Keratinocyte (primary cell): Measurements from ENCODE around the gene TRPM2.

ENCODE experiments used
- CTCF ChIP-seq, 3 experiments: IDR thresholded peaks in 1 of 3; conservative IDR thresholded peaks in 1 of 3; optimal IDR thresholded peaks in 1 of 3; 2 replicates in 2 of 3; 3 replicates in 1 of 3; pipeline versions ENCODE3 to v1.5.1; 2011; ENCODE audit warnings: low read length in 3 of 3, mild to moderate bottlenecking in 3 of 3, moderate library complexity in 2 of 3, control low read depth in 1 of 3, inconsistent platforms in 1 of 3; ENCODE audit not compliant: insufficient read depth in 2 of 3; ENCODE audit errors: extremely low read depth in 1 of 3
- EZH2 ChIP-seq: IDR thresholded peaks from one replicate; pipeline ENCODE4 v1.6.1; 2012; ENCODE audit warnings: inconsistent platforms, mild to moderate bottlenecking, low read length, moderate library complexity

GRCh38 chr21:44448651-44449131 is 95.3 kb downstream of the TRPM2 start:
- TF ChIP-seq CTCF (optimal IDR thresholded peaks at IDR 0.05 in 1 of 3, IDR thresholded peaks at IDR 0.05 in 1 of 3, conservative IDR thresholded peaks at IDR 0.05 in 1 of 3; ENCODE audit: extremely low read depth in 1 of 3, insufficient read depth in 2 of 3, low read length in 3 of 3) (no peak), EZH2 (no peak)
